A549 treated with DMSO at 1 μM for 4 hours (cell line): ENCODE measurements around the gene SMARCC1. TPM values are rescaled to one million over a fixed set of nuclear protein-coding genes. Genes with fewer than 3 reads are reported as not detected.

Source experiments
- total RNA-seq: library from RNA; stranded (reverse); fragments of 200-300 nt; extraction: Qiagen RNA extraction; gene quantifications from 5 replicates; pipeline ENCODE4 v1.2.3, GENCODE V29; 2022; ENCODE audit warnings: low read depth

The SMARCC1 gene
- total RNA-seq, result 24.4 to 30.9 TPM (median 29.4 TPM) in 5 replicates

DNA sequence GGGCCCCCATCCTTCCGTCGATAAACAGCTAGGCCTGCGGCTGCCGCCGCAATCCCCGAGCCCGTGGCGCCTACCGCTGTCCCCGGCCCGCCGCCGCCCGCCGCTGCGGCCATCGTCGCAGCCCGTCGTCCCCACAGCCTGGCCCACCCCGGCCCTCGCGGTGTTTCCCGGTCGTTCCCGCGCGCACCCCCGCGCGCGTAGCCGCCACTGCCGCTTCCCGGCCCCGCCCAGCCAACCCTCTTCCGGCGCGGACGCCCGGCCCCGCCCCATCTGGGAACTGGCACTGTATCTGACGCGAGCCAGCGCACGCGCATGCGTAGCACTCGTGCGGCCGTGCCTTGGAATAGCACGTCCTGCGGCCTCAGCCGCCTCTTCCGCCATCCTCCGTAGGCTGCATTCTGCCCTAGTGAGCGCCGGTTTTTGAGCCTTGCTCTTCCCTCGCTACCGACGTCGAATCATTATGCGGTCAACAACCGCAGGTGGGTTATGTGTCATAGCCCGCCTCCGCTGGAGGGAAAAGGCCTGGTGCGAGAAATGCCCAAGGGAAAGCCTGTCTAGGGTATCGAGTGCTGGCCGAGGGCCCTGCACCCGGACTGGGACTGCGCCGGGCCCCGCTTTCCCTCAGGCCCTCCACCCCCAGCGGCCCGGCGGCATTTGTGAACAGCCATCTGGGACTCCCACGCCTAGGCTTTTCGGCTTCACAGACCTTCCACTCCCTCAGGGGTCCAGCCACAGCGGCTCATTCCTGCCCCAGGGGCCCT, at the start of gene SMARCC1:
Gene SMARCC1 (minus strand): TSS at position 209 of the 761 bp plus-strand sequence. CDS start 96 bp downstream, at position 113.

GRCh38 chr3:47802734-47803479, 21.2 kb upstream of the SMARCC1 start, which contains the start of gene DHX30:
TSS of gene DHX30 (plus strand) at chr3:47803138. CDS start at chr3:47810684, 7,546 bp downstream.

GRCh38 chr3:47578691-47579632, 202.7 kb downstream of the SMARCC1 start, which contains the start of gene CSPG5:
TSS of gene CSPG5 (minus strand) at chr3:47578865. CDS start at chr3:47578693, 172 bp downstream.

Other genes with a start within 250 kb of the SMARCC1 start
- 0.77 to 1.3 TPM (median 1.0 TPM) in 5 replicates for gene CSPG5, start 203.0 kb downstream of the SMARCC1 start, total RNA-seq
- gene DHX30, start 21.2 kb upstream of the SMARCC1 start, total RNA-seq, result 44.0 to 50.0 TPM (median 48.0 TPM) in 5 replicates
- gene MAP4, start 234.5 kb upstream of the SMARCC1 start, total RNA-seq, result 102 to 117 TPM (median 104 TPM) in 5 replicates